OCI-LY7 (cell line): ENCODE measurements around the gene C17orf50.

Experiments used
- EZH2phosphoT487 ChIP-seq: fragments of 200-600 bp; sonication (generic); IDR thresholded peaks from 2 replicates; pipeline ENCODE4 v1.6.1; 2018; ENCODE audit warnings: low read depth, borderline replicate concordance, mild to moderate bottlenecking, mixed run types, antibody characterized with exemption, low read length, moderate library complexity, mixed read lengths
- TF ChIP-seq, protein P1 (sequence below): fragments of 200-600 bp; sonication (generic); conservative IDR thresholded peaks from 2 replicates; pipeline ENCODE4 v1.5.1; 2014; ENCODE audit warnings: mild to moderate bottlenecking, antibody characterized with exemption, low read length, moderate library complexity, mixed read lengths

- TF ChIP-seq, protein P1, sequence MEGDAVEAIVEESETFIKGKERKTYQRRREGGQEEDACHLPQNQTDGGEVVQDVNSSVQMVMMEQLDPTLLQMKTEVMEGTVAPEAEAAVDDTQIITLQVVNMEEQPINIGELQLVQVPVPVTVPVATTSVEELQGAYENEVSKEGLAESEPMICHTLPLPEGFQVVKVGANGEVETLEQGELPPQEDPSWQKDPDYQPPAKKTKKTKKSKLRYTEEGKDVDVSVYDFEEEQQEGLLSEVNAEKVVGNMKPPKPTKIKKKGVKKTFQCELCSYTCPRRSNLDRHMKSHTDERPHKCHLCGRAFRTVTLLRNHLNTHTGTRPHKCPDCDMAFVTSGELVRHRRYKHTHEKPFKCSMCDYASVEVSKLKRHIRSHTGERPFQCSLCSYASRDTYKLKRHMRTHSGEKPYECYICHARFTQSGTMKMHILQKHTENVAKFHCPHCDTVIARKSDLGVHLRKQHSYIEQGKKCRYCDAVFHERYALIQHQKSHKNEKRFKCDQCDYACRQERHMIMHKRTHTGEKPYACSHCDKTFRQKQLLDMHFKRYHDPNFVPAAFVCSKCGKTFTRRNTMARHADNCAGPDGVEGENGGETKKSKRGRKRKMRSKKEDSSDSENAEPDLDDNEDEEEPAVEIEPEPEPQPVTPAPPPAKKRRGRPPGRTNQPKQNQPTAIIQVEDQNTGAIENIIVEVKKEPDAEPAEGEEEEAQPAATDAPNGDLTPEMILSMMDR = no peak
- no peak for TF ChIP-seq EZH2phosphoT487
These were observed 35.6 kb upstream of the C17orf50 start for GRCh38 chr17:35725058-35725457.
